Stomach (tissue), 9 donors: ENCODE results near the gene ZNF516. TPM values are rescaled to one million over a fixed set of nuclear protein-coding genes. Genes with fewer than 3 reads are reported as not detected.

ENCODE experiments used
- DNase-seq, 2 donors: peaks; one replicate each; pipeline versions ENCODE4 v3.0.0 to v3.0.0-alpha.2; 2013 to 2019
- H3K27ac ChIP-seq, 5 donors: fragments of 200-600 bp in 4 of 5; sonication (generic) in 4 of 5; one replicate each; pipeline ENCODE4 v1.5.1; 2013 to 2019; ENCODE audit warnings: mild to moderate bottlenecking in 1 of 5, moderate library complexity in 1 of 5
- H3K27me3 ChIP-seq, 3 donors: fragments of 200-600 bp; sonication (generic); one replicate each; pipeline ENCODE4 v1.5.1; 2017 to 2019; ENCODE audit warnings: mixed run types in 1 of 3
- H3K36me3 ChIP-seq, 4 donors: fragments of 200-600 bp; sonication (generic); 1 replicate in 3 of 4; 2 replicates in 1 of 4; pipeline ENCODE4 v1.5.1; 2016 to 2019
- H3K4me1 ChIP-seq, 4 donors: fragments of 200-600 bp; sonication (generic); one replicate each; pipeline ENCODE4 v1.5.1; 2016 to 2019
- H3K4me3 ChIP-seq, 4 donors: fragments of 200-600 bp; sonication (generic) in 3 of 4; one replicate each; pipeline ENCODE4 v1.5.1; 2016 to 2019; ENCODE audit warnings: mild to moderate bottlenecking in 1 of 4
- H3K9me3 ChIP-seq, 4 donors: fragments of 200-600 bp; sonication (generic); one replicate each; pipeline ENCODE4 v1.5.1; 2016 to 2019
- CTCF ChIP-seq, 7 experiments: fragments of 450-650 bp in 4 of 7; fragments of 200-600 bp in 3 of 7; sonication (generic) in 3 of 7; IDR thresholded peaks; one replicate each; pipeline ENCODE4 v1.5.1; 2016 to 2019; ENCODE audit warnings: antibody characterized with exemption in 7 of 7, control low read depth in 2 of 7, mild to moderate bottlenecking in 1 of 7
- EP300 ChIP-seq: sonication (generic); formaldehyde crosslinking; IDR thresholded peaks from one replicate; pipeline ENCODE4 v1.6.1; 2017; ENCODE audit warnings: antibody characterized with exemption
- POLR2A ChIP-seq, 4 donors: fragments of 450-650 bp; IDR thresholded peaks; one replicate each; pipeline ENCODE4 v1.6.1; 2016; ENCODE audit warnings: antibody characterized with exemption in 4 of 4, control low read depth in 2 of 4, mild to moderate bottlenecking in 1 of 4, moderate library complexity in 1 of 4
- POLR2AphosphoS5 ChIP-seq, 3 donors: sonication (generic); formaldehyde crosslinking; IDR thresholded peaks; one replicate each; pipeline ENCODE4 v1.6.1; 2016; ENCODE audit warnings: antibody characterized with exemption in 3 of 3
- WGBS, 5 donors: extraction: QIAGEN DNeasy Blood & Tissue Kit in 3 of 5; methylation state at CpG; one replicate each; pipeline versions ENCODE4 v1.1.5 to v1.1.7; 2013 to 2018; 5-methylcytosine and 5-hydroxymethylcytosine counted together
- intact Hi-C: fragments of 100-400 bp; cut with DNase I; formaldehyde crosslinking; loops from one replicate; pipeline ENCODE4 v1.15.1; 2023; ENCODE audit warnings: low total_unique reads
- polyA plus RNA-seq, 3 donors: library from polyadenylated mRNA; stranded (reverse); fragments of 200-250 nt; gene quantifications; one replicate each; pipeline ENCODE4 v1.2.3, GENCODE V29; 2013
- total RNA-seq, 5 donors: library from RNA; depleted of rRNA; stranded (reverse); fragments of >200 nt; gene quantifications; one replicate each; pipeline versions ENCODE4 v1.1.0 to v1.2.3, GENCODE V29; 2014 to 2016
- donor health status: healthy with polysubstance abuse.
- donor health status: Bipolar disorder and iron deficiency.
- donor health status: healthy.

Gene ZNF516
- total and polyA plus RNA-seq, 8 donors: 2.3 to 25.9 (median 14.4) TPM

DNA sequence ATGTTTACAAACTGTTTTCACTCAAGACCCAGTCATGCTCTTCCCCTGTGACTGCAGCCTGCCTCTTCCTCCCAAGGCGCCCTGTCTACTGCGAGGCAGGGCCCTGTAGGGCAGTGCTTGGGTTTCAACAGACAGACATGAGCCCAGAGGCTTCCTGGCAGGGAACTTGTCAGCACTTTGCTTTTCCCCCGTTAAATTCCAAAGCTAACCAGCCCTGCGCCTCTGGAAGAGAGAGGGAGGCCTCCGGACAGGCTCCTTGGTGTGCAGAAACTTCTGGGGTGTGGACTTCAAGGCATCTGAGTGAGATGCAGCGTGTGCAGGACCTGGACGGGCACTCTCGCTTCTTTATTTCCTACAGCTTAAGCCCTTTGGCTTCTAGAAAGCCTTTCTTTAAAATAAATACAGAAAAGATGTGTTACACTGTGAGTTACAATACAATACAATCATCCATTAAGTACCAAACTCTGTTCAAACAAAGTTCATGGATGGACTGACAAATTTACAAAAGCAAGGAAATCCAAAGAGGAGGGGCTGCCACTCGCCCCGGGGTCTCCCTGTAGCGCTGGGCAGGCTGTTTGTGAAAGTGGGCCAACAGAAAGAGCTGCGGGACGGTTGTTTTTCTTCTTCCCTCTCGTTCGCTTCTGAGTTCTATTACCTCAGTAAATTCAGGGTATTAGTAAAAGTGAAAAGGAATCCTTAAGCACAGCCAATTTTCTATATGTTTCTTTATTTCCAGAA, 8.8 kb upstream of the ZNF516 start:
- H3K9me3 ChIP-seq: no peaks in the 10 kb centered on the region
- intact Hi-C loops: no loop called here
- WGBS, 5 donors: 61 to 70% (median 68%) methylated on average over 15 of the region's 15 CpGs
- TF ChIP-seq POLR2AphosphoS5 (IDR thresholded peaks at IDR 0.05) (no peak), CTCF (IDR thresholded peaks at IDR 0.05) (no peak), EP300 (no peak), POLR2A (IDR thresholded peaks at IDR 0.05) (no peak)
- no peaks in the 10 kb centered on the region for H3K4me1 ChIP-seq
- no peaks in the 10 kb centered on the region for H3K36me3 ChIP-seq
- DNase-seq: no peak
- no peak overlapping the region for H3K4me3 ChIP-seq
- H3K27me3 ChIP-seq: no peaks in the 10 kb centered on the region
- H3K27ac ChIP-seq: peak overlapping the region in 1 of 5 donors; percentile 20

GRCh38 chr18:76502551-76502950, 7.5 kb upstream of the ZNF516 start:
- H3K36me3 ChIP-seq: no peaks in the 10 kb centered on the region
- no peaks in the 10 kb centered on the region for H3K27me3 ChIP-seq
- H3K4me3 ChIP-seq: no peak overlapping the region
- intact Hi-C loops: no loop called here
- no peak overlapping the region for H3K27ac ChIP-seq
- no peaks in the 10 kb centered on the region for H3K4me1 ChIP-seq
- H3K9me3 ChIP-seq: no peaks in the 10 kb centered on the region
- TF ChIP-seq CTCF (IDR thresholded peaks at IDR 0.05) (no peak), POLR2A (IDR thresholded peaks at IDR 0.05) (no peak), POLR2AphosphoS5 (IDR thresholded peaks at IDR 0.05) (no peak), EP300 (no peak)
- DNase-seq: no peak
- 75 to 83% (median 78%) methylated on average over 7 of the region's 7 CpGs for WGBS, 5 donors

DNA sequence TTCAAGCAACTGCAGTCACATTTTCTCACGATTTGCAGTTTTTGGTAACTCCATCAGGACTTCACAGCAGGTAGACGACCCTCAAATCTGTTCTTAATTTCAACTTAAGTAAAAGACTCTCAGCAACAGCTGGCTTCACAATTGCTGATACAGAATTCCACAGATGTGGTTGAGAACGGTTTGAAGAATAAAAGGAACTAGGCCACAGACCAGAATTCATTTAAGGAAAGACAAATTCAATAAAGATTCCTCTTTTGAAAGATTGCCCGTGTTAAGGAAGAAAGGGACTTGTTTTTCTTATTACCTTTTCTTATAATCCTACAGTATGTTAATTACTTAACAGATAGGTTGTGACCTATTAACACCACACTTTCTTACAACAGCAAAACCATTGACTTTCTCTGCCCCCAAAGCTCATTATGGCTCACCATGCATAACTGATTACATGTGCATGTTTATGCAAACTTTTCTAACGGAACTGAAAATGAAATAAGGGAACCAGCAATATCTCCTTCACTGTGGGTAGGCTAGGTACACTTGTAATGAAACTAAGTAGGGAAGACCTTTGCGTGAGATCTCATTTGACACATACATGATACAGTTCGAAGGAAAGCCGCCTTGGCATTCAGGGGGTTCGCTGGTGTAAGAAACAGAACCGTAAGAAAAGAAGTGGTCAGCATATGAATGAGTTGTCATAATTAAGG, 4.7 kb upstream of the ZNF516 start:
- Histone ChIP-seq H3K27me3 (peaks cover 0 to under 1% (median 0%) of the 10 kb centered on the region in 3 donors), H3K4me1 (peaks cover 0 to 13% (median 6%) of the 10 kb centered on the region in 4 donors), H3K9me3 (no peaks in the 10 kb centered on the region), H3K36me3 (no peaks in the 10 kb centered on the region), H3K4me3 (no peak overlapping the region), H3K27ac (no peak overlapping the region)
- intact Hi-C loops: no loop called here
- 68 to 80% (median 72%) methylated on average over 10 of the region's 10 CpGs for WGBS, 5 donors
- DNase-seq: peak in 1 of 2 donors; percentile 15
- no peak for TF ChIP-seq CTCF (IDR thresholded peaks at IDR 0.05)
- TF ChIP-seq POLR2A (IDR thresholded peaks at IDR 0.05): no peak
- no peak for TF ChIP-seq EP300
- no peak for TF ChIP-seq POLR2AphosphoS5 (IDR thresholded peaks at IDR 0.05)

DNA sequence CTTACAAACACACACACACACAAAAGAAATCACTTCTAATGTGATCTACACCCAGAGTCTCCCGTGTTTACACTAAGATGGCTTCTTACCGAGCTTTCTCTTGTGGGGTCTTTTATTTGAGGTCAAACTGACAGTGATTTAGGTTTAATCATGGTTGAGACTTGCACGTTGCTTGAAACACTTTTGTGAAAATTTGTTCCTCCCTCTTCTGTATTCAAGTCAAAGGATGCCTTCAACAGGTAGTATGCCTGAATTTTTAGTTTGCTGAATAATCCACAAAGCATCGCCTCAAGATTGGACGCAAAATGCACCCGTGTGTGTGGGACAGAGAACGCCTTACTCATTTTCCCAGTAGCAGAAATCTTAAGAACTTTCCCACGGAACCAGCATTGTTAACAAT, 4.0 kb upstream of the ZNF516 start:
- Histone ChIP-seq H3K27ac (no peak overlapping the region), H3K9me3 (no peaks in the 10 kb centered on the region), H3K36me3 (no peaks in the 10 kb centered on the region), H3K4me1 (peaks cover 0 to 21% (median 13%) of the 10 kb centered on the region in 4 donors), H3K4me3 (no peak overlapping the region), H3K27me3 (peaks cover 0 to 7% (median 0%) of the 10 kb centered on the region in 3 donors)
- TF ChIP-seq CTCF (IDR thresholded peaks at IDR 0.05) (no peak), POLR2AphosphoS5 (IDR thresholded peaks at IDR 0.05) (no peak), EP300 (no peak), POLR2A (IDR thresholded peaks at IDR 0.05) (no peak)
- WGBS, 5 donors: 73 to 81% (median 78%) methylated on average over 8 of the region's 8 CpGs
- intact Hi-C loops: no loop called here
- no peak for DNase-seq
